ENCODE measurements around the gene ANG.

DNA sequence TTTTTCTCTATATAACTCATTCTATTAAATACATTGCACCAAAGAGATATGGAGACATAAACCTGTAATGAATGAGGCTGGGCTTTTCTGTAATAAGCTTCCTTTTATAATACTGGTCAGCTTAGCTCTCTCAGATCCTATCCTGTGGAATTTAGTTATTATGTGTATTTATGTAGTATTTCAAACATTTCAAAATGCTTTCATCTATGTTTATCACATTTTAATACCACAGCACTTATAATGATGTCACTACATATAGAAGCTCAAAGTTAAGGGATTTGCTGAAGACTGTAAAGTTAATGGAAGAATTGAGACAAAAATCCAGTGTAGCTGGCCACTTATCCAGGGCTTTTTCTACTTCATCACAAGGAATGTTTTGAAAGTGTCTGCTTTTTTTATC is 11.4 kb downstream of the ANG start:
- no peak for TF ChIP-seq POLR2A (IDR thresholded peaks at IDR 0.05; ENCODE audit: low read depth)
- TF ChIP-seq, protein P1, sequence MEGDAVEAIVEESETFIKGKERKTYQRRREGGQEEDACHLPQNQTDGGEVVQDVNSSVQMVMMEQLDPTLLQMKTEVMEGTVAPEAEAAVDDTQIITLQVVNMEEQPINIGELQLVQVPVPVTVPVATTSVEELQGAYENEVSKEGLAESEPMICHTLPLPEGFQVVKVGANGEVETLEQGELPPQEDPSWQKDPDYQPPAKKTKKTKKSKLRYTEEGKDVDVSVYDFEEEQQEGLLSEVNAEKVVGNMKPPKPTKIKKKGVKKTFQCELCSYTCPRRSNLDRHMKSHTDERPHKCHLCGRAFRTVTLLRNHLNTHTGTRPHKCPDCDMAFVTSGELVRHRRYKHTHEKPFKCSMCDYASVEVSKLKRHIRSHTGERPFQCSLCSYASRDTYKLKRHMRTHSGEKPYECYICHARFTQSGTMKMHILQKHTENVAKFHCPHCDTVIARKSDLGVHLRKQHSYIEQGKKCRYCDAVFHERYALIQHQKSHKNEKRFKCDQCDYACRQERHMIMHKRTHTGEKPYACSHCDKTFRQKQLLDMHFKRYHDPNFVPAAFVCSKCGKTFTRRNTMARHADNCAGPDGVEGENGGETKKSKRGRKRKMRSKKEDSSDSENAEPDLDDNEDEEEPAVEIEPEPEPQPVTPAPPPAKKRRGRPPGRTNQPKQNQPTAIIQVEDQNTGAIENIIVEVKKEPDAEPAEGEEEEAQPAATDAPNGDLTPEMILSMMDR (IDR thresholded peaks at IDR 0.05) = no peak
